ENCODE measurements around the gene CALM1.

The CALM1 gene

GRCh38 chr14:90412058-90412457 lies 15.2 kb downstream of the CALM1 start:
- CTCF ChIA-PET, result interaction anchor here (0.6 to 1.5 kb wide), 2 partner anchors 12 to 198 kb away, joined by 4 to 6 read pairs; no protein-coding TSS in a partner anchor
- Histone ChIP-seq H3K4me1 (ENCODE audit: control insufficient read depth, insufficient read depth, low read length) (peaks cover 17% of the 10 kb centered on the region), H3K9me3 (ENCODE audit: control insufficient read depth, insufficient read depth, low read depth, low read length) (no peaks in the 10 kb centered on the region), H3K36me3 (ENCODE audit: control insufficient read depth in 2 of 2, insufficient read depth in 1 of 2, low read length in 2 of 2) (no peaks in the 10 kb centered on the region), H3K27ac (ENCODE audit: extremely low read depth, low read depth, low read length) (no peak overlapping the region), H3K4me3 (ENCODE audit: low read depth, low read length) (no peak overlapping the region)
- POLR2A ChIA-PET, result no interaction called here
- no peak for TF ChIP-seq ZNF768 (tag by site-specific recombination; IDR thresholded peaks at IDR 0.05)
- no peak for TF ChIP-seq PRDM1 (tag by site-specific recombination; IDR thresholded peaks at IDR 0.05)
- TF ChIP-seq ZFHX2 (tag by site-specific recombination; conservative IDR thresholded peaks at IDR 0.05), result no peak
- no peak for TF ChIP-seq ZNF292 (tag by site-specific recombination; IDR thresholded peaks at IDR 0.05; ENCODE audit: borderline replicate concordance, low read depth)
- TF ChIP-seq ZNF23 (tag by site-specific recombination; IDR thresholded peaks at IDR 0.05; ENCODE audit: borderline replicate concordance), result no peak
- no peak for TF ChIP-seq ZSCAN4 (tag by site-specific recombination; IDR thresholded peaks at IDR 0.05)
- TF ChIP-seq ZNF174 (tag by site-specific recombination; IDR thresholded peaks at IDR 0.05), result no peak
- TF ChIP-seq ZNF704 (tag by site-specific recombination; IDR thresholded peaks at IDR 0.05), result no peak
- TF ChIP-seq ZNF280D (tag by site-specific recombination; IDR thresholded peaks at IDR 0.05), result no peak
- TF ChIP-seq GLIS2 (tag by site-specific recombination; IDR thresholded peaks at IDR 0.05), result no peak
- TF ChIP-seq ZBTB26 (tag by site-specific recombination; optimal IDR thresholded peaks at IDR 0.05), result no peak
- TF ChIP-seq KLF7 (tag by site-specific recombination; IDR thresholded peaks at IDR 0.05; ENCODE audit: borderline replicate concordance), result no peak
- TF ChIP-seq ZNF350 (tag by site-specific recombination; IDR thresholded peaks at IDR 0.05), result no peak
- no peak for TF ChIP-seq ZNF266 (tag by site-specific recombination; IDR thresholded peaks at IDR 0.05; ENCODE audit: low read depth)
- TF ChIP-seq ZSCAN16 (tag by site-specific recombination; IDR thresholded peaks at IDR 0.05), result no peak
- no peak for TF ChIP-seq SALL2 (tag by site-specific recombination; IDR thresholded peaks at IDR 0.05; ENCODE audit: borderline replicate concordance)
- no peak for TF ChIP-seq TRIM28 (IDR thresholded peaks at IDR 0.05; ENCODE audit: borderline replicate concordance, low read length)
- no peak for TF ChIP-seq RBAK (tag by site-specific recombination; IDR thresholded peaks at IDR 0.05)

GRCh38 chr14:90416720-90417119 lies 19.9 kb downstream of the CALM1 start:
- TF ChIP-seq ZFHX2 (tag by site-specific recombination; conservative IDR thresholded peaks at IDR 0.05) (peak; percentile 91), ZNF114 (tag by site-specific recombination; IDR thresholded peaks at IDR 0.05) (no peak), ZNF600 (tag by site-specific recombination; IDR thresholded peaks at IDR 0.05) (peak; percentile 43; the same call in 1 of the 2 replicates), ZNF843 (tag by site-specific recombination; IDR thresholded peaks at IDR 0.05) (no peak), PATZ1 (tag by site-specific recombination; IDR thresholded peaks at IDR 0.05) (0 out of 2 replicates have a peak, but pooled peaks have one; percentile 14), EGR2 (tag by site-specific recombination; IDR thresholded peaks at IDR 0.05; ENCODE audit: low read depth) (peak; percentile 76)
- H3K4me3 ChIP-seq (ENCODE audit: low read depth, low read length), result no peak overlapping the region
- H3K4me1 ChIP-seq (ENCODE audit: control insufficient read depth, insufficient read depth, low read length), result peaks cover 8% of the 10 kb centered on the region
- POLR2A ChIA-PET, result no interaction called here
- no peaks in the 10 kb centered on the region; the same call in 1 of the 2 replicates for H3K9me3 ChIP-seq (ENCODE audit: control insufficient read depth, insufficient read depth, low read depth, low read length)
- H3K27ac ChIP-seq (ENCODE audit: extremely low read depth, low read depth, low read length), result no peak overlapping the region
- no peaks in the 10 kb centered on the region for H3K36me3 ChIP-seq (ENCODE audit: control insufficient read depth in 2 of 2, insufficient read depth in 1 of 2, low read length in 2 of 2)
- CTCF ChIA-PET, result interaction anchor here (0.6 kb wide), 2 partner anchors 137 to 790 kb away, joined by 3 to 4 read pairs; no protein-coding TSS in a partner anchor

Data from HEK293 (cell line).